Activated T-cell treated with anti-CD3 and anti-CD28 coated beads for 4 hours (primary cell): ENCODE results near the gene CKS2.
"Not testable (repeated sequence)": the region's sequence is repeated elsewhere in the genome, so short reads cannot be mapped to it uniquely, and the experiment has no call there.

Source experiments
- DNase-seq: peaks from one replicate; pipeline ENCODE4 v3.0.0-alpha.2; 2020

The CKS2 gene

DNA sequence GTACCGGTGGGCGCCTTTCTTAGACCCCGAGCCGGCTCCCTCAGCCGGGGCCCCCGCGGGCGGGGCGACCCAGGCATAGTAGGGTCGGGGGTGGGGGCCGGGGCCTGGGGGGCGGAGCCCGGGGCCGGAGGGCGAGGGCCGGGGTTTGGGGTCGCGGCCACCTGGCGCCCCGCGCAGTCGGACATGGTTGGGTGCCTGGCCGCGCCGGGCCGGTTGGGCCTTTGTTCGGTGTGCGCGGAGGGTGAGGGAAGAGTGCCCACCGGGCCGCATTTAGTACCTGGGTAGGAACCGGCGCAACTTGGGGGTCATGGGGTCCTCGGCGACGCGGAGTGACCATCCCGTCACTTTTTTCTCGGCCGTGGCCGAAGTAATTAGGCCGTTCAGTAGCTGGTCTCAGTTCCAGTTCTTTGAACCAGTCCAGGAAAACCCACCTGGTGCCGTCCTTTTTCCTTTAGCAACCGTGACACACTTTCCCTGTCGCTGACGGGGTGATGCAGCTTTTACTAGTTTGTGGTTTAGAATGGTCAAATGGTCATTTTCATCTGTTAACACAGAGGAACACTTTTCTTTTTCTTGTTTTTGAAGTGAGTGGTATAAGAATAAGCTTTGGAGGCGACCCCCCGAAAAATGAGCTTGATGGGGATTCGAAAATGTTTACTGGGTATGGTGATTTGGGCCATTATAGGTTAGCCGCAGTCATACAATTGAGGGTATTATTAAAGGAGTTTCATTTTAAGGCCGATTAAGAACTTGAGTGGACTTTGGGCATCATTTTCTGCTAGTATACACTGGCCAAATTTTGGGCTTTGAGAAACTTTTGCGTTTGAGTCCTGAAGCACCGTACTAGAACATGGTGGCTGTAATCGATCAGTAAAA is 589 bp downstream of the CKS2 start:
- DNase-seq: no peak

DNA sequence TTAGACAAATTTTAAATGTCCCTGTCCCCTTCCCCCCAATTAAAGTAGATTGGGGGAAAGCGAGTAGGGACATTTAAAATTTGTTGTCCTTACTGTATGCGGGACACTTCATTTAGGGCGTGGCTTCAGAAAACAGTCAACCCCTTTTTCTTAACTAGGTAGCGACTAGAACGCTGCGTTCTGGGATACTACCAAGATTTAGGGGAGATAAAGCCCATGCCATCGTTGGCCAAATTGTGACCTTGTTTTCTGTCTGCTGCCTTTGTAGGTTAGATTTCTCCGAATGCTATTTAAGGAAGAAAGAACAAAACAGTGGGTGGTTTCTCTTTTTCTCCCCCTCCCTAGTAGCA is 1.2 kb downstream of the CKS2 start:
- no peak for DNase-seq

DNA sequence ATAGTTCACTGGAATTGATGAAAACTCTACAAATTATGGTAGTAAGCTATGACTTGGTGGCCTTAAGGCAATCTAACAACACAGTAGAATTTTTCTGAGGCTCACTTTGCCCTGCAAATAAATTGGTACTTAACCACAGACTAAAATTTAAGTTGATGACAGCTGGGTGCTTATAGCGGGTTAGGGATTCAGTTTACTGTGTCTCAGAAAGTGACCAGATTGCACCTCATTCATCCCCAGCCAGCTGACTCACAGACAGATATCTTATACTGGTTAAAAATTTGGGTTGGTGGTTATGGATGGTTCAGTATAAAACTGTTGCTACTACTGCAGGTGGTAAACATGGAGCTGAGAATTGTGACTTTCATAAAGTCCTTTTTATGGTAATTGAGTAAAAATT is 2.8 kb downstream of the CKS2 start:
- DNase-seq: no peak

DNA sequence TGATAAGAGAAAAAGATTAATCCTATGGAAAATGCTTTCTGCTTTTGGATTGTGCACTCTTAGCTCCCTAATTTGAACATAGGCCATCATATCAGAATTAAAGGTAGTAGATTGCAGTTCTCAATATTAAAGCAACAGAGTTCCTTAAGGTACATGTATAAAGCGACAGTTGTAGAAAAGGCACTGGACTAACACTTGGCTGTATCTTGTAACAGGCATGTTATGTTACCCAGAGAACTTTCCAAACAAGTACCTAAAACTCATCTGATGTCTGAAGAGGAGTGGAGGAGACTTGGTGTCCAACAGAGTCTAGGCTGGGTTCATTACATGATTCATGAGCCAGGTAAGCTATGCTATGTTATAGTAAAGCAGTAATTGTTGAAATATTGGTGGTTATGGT is 4.0 kb downstream of the CKS2 start:
- DNase-seq: no peak

DNA sequence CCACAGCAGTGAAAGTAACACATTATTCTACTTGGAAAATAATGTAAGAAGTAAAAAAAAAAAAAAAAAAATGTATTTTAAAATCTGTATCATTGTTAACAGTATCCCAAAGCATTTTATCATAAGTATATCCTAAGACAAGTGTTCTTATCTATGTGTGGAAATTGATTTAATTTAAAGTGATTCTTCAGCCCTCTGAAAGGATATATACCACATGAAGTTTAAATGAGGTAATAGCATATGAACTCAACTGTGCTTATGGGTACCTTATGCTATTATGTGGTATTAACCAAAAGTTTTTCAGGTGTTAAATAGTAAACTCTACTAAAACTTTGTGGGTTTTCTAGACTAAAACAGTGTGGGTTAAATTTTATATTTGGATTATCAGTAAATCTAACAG is 4.5 kb downstream of the CKS2 start:
- DNase-seq: no peak

DNA sequence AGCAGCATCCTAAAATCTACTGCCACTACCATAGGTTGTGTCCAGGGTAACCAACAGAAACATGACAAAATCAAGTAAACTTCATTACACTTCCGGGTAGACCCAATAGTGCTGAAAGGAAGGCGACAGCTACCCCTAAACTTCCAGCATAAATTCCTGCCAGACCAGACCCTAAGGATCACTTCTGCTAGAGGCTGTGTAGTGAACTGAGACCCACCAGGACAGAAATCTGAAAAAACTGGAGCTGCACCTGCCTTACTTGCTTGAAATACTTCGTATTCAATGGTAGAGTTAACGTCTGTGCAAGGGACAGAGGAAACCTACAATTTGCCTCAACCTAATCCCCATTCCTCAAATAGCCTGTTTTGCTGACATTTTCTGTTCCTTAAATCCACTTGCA is 6.3 kb downstream of the CKS2 start:
- no peak for DNase-seq

DNA sequence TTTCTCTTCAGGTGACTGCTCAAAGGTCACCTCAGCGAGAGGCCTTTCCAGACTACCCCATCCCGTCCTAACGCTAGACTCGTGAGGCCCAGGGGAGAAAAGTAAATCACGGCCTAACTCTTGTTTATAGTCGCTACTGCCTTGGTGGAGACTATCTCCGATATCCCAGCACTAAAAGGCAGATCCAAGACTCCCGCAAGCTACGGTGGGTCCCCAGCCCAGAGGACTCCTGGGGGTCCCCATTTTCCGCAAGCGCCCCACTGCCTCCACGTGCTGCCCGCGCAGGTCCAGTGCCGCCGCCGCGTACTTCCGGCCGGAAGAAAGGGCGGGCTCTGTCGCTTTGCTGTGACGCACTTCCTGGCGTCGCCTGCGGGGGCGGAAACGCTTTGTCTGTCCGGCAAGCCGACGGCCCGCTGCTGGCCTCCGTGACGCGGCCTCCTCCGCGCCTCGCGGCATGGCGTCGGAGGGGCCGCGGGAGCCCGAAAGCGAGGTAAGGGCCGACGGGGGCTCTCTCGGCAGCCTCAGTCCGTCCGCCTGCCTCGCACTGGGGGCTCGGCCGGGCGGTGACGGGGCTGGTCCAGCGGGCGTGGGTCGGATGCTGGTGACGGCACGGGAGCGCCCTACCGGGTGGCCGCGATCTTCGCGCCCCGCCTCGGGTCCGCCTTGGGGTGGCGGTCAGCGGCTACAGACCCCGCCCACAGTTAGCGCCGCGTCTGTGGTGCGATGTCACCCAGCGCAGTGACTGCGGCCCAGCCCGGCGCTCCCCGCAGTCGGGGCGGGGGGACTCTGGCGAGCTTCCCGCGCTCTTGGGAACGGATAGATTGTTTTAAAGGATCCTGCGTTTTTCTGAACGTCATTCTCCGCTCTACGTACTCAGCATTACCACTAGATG is 7.4 kb downstream of the CKS2 start, which contains the start of gene SECISBP2:
Gene SECISBP2, plus strand, starts transcription at position 378 of the 892 bp plus-strand sequence. Its CDS starts 77 bp downstream, at position 455.
- DNase-seq: peak; percentile 92

DNA sequence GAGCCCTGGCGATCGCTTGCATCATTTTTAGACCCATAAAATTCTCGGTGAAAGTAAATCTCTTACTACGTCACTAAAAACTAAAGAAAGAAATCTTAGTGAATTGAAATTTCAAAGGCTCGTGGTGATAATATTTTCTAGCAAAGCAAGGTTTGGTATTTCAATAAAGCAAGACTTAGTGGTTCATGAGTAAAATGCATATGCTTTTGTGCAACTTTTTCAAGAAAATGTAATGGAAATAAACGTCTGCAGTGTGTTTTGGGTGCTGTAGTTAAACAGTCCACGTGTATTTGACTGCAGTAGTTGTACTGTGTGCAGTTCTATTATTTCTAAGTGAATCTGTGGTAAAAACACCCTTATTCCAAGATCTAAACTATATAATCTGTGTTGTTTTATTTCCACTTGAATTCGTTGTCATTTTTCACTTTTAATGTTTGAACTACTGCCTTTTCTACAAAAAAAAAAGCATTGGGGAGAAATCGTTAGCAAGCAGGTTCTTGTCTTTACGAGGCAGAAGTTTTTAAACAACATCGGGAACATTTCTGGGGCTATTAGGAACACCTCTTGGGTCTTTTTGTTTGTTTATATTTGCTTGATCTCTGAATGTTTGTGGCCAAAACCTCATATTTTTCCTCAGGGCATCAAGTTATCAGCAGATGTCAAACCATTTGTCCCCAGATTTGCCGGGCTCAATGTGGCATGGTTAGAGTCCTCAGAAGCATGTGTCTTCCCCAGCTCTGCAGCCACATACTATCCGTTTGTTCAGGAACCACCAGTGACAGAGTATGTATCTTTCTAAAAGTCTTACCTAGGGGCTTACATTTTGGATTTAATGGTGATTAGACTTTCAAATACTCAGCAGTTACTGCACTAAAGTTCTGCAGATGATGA is 8.3 kb downstream of the CKS2 start:
- DNase-seq: no peak

DNA sequence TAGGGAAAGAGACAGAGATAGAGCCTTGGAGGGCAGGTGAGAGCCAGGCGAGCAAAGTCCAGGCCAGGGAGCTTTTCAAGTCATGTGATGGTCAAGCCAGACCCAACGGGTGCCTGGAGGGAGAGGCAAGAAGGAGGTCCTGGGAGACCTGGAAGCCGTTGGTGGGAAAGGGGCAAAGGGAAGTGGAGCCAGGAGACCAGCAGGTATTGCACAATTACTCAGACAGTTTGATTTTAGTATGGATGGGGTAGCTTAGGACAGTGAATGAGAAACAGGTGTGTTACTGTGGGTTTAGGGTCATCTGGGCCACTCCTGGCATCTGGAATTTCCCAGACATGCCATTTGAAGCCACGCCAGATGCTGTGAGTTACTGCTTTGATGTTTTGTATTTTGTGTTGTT is 12.4 kb downstream of the CKS2 start:
- no peak for DNase-seq

DNA sequence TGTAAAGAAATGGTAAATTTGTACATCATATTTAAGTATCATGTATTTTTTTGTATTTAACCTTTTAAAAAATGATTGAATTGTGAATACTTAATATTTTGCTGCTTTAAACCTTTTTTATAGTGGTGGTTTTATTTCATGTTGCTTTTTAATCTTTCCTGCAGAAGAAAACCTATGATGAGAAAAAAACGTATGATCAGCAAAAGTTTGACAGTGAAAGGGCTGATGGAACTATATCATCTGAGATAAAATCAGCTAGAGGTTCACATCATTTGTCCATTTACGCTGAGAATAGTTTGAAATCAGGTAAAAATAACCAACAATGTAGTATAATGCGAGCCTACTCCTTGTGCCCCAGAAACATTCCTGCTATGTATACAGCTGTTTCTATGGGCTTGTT is 14.7 kb downstream of the CKS2 start:
- DNase-seq: no peak

DNA sequence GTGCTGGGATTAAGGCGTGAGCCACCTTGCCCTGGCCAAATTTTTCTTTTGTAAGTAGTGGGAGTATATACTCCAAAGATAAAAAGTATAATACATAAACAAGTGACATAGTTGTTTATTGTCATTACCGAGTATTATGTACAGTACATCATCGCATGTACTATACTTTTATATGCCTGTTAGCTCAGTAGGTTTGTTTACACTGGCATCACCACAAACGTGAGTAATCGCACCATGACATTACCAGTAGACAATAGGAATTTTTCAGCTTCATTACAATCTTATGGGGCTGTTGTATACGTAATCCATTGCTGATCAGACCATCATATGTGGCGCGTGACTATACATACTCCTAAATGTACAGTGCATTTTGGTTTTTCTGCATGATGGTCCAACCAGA is 17.1 kb downstream of the CKS2 start:
- no peak for DNase-seq

DNA sequence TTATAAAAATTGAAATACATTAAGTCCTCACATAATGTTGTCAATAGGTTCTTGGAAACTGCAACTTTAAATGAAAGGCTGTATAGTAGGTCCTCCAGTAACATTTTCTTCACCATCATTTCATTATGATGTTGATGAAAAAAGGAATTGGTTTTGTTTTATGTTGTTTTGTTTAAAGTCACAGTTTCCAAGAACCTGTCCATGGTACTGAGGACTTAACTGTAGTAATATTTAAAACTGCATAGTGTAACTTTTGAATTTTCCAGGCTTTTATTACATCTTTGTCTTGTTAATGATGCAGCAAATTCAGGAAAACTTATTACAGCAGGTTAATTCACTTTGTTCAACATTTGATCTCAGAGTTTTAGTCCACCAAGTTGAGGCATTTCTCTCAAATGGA is 18.9 kb downstream of the CKS2 start:
- no peak for DNase-seq

DNA sequence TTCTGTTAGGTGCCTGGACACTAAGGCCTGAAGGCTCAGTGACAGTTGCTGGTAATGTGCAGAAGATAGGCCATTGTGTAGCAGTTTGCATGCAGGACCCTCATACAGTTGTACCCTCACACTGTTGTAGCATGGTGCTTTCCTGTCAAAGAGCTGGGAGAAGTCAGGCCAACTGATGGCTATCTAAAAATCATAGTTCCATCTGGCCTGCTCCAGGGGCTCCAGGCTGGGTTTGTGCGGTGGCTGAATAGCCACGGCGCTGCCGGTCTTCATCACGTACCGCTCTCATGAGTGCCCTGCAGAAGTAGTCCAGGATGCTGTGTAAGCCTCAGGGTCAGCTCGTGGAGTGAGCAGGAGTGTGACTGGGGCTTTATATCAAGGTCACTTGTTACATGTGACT is 19.5 kb downstream of the CKS2 start:
- DNase-seq: no peak

DNA sequence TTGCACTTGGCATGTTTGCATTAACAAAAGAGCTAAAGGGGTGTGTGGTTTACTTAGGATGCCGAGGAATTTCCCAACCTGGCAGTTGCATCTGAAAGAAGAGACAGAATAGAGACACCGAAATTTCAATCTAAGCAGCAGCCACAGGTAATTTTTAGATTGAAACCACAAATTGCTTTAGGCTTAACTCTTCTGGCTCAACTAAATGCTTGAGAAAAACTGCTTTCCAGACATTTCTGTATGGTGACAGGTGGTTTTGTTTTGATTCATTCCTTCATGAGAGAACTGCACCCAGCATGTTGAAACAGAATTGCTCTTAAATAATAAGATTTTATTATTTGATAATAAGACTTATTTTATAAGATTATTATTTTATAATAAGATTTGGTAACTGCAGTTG is 28.8 kb downstream of the CKS2 start:
- no peak for DNase-seq

DNA sequence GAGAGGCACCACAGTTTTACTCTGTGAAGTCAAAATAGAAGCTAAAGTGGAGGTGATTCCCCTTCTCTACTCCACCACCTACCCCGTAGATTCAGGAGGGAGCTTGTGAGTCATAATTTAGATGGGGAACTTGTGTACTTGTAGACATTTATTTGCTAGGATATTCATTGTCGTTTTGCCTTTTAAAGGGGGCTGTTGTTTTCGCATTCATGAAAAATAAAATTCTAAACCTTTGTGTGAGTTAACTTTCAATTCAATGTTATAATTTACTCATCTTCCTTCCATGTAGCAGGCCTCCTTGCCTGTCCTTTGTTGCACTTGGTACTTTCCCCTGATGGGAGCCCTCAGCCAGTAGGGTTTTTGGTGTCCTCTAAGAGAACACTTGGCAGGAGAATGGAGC is 29.3 kb downstream of the CKS2 start:
- DNase-seq: no peak

DNA sequence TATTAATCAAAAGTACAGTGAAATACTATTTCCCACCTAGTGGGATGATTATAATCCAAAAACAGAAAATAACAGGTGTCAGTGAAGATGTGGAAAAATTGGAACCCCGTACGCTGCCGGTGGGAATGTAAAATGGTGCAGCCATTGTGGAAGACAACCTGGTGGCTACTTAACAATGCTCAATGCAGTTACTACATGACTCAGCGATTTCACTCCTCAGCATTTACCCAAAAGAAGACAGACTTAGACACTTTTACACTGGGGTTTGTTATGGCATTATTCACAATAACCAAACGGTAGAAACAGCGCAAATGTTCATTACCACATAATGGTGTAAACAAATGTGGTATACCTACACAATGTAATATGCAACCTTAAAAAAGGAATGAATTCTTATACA is 31.2 kb downstream of the CKS2 start:
- no peak for DNase-seq

DNA sequence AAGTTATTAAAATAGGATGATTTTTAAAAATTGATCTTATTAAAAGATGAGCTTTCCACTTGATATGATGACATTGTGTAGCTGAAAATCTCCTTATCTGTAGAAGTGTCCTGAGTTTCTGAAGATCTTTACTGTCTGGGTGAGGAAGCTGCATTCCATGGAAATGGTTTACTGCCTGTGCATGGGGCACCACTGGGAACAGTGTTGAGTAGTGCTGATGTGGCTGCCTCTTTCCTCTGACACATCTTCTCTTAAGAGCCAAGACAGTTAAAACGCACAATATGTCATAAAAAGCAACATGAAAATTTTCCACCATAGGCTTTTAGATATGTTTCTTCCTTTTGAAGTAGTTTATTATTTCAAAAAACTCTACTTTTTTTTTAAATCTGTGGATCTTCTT is 32.0 kb downstream of the CKS2 start:
- DNase-seq: no peak

DNA sequence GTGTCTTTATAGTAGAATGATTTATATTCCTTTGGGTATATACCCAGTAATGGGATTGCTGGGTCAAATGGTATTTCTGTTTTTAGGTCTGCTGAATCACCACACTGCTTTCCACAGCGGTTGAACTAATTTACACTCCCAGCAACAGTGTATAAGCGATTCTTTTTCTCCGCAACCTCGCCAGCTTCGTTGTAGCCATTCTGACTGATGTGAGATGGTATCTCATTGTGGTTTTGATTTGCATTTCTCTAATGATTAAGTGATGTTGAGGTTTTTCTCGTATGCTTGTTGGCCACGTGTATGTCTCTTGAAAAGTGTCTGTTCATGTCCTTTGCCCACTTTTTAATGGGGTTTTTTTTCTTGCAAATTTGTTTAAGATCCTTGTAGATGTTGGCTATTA is 32.8 kb downstream of the CKS2 start:
- DNase-seq: not testable (repeated sequence)

DNA sequence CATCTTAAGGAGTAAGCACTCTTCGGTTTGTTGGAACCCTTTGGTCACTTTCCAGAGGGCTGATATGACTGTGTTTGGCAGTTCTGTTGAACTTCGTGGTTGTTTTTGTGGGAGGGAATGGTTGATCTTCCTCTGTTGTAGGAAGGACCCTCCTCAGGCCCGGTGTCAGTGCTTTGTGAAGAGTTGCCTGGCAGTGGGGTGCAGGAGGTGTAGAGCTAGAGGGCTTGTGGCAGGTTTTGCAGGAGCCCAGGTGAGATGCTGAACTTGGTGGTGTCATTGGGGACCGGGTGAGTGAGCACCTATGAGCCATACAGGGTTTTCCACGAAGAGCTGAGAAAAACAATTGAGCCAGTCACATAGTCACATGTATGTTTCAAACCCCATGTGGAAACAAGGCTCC is 34.5 kb downstream of the CKS2 start:
- no peak for DNase-seq

DNA sequence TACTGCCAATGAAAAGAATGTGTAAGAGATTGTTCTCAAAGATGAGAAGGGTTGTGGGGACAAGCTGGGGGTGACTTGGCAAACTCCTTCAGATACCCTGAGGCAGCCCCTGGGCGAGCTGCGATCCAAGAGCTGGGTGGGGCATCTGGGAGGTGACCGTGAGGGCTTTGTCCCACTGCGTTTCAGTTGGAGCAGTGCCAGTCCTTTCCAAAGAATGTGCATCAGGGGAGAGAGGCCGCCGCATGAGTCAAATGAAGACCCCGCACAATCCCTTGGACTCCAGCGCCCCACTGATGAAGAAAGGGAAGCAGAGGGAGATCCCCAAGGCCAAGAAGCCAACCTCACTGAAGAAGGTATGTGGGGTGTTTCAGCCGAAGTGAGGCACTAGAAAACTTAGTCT is 35.7 kb downstream of the CKS2 start:
- no peak for DNase-seq

DNA sequence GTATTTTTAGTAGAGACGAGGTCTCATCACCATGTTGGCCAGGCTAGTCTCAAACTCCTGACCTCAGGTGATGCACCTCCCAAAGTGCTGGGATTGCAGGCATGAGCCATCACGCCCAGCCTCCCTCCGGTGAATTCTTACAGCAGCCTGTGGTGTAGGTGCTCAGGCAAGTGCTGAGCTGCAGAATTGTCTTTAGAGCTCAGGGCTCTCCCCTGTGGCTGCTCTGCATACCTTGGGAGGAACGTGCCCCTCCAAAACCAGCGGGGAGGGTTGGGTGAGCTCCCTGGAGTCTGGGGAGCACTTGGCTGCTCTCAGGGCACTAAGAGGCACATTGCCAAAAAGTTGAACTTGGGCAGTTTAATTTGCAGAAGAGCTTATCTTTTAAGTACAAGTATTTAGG is 36.7 kb downstream of the CKS2 start:
- DNase-seq: no peak

DNA sequence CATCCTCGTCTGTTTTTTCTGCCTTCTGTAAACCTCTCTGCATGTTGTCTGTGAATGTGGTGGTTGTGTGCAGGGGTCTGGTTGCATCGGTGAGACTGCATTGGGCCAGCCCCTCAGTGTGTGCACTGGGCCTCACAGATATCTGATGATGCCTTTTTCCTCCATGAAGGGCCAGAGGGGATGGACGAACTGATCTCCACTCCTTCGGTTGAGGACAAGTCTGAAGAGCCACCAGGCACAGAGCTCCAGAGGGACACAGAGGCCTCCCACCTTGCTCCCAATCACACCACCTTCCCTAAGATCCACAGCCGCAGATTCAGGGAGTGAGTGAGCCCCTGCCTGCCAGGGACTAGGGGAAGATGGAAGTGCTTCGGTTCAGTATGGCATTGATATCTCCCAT is 38.6 kb downstream of the CKS2 start:
- DNase-seq: no peak

DNA sequence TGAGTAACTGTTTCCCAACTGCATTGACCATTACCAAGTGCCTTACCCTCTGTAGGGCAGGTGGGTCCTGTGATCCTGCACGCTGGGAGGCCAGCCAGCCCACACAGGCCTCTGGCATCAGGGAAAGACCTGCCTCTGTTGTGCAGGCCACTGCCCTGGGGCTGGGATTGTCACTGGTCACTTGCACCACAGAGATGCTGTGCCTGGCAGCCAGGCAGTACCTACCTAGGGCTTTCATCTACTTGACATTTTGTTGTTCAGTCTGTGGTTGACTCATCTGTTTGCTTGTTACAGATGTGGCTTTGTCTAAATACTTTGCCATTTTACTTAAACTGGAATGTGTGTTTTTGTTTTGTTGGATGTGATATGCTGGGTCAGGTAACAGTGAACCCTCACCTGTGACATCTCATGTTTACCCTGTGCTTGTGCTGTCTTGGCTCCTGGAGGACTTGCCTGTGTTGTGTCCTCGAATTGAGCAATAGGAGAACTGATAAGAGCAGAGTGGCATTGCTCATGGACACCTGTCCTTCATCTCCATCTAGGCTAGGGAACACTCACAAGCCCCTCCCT is 40.1 kb downstream of the CKS2 start:
- DNase-seq: no peak
